WTC11 (cell line): ENCODE results near the gene MTTP. TPM values are rescaled to one million over a fixed set of nuclear protein-coding genes. Genes with fewer than 3 reads are reported as not detected.

Source experiments
- ATAC-seq: fragments of 200-7000 bp; cut with Tn5 transposase; 2 replicates; pipeline ENCODE4 v1.10.0; 2021; ENCODE audit warnings: mild to moderate bottlenecking, moderate library complexity
- CTCF ChIA-PET: fragments of 300-600 bp; sonication (Branson Sonifier 250); formaldehyde crosslinking; loops from one replicate; lab custom pipeline; 2021; ENCODE audit warnings: antibody characterized with exemption; lab: Charles Lee
- POLR2A ChIA-PET: fragments of 350-600 bp; sonication (Branson Sonifier 250); formaldehyde crosslinking; loops from one replicate; lab custom pipeline; 2021; ENCODE audit warnings: antibody characterized with exemption; lab: Charles Lee
- DNase-seq: peaks from one replicate; pipeline ENCODE4 v3.0.0; 2021; ENCODE audit warnings: low spot score
- H3K27ac Mint-ChIP-seq: 2 replicates; pipeline ENCODE4 v1.8.0; 2021; ENCODE audit warnings: mixed read lengths
- H3K27me3 Mint-ChIP-seq: 2 replicates; pipeline ENCODE4 v1.8.0; 2021; ENCODE audit warnings: low read depth, mild to moderate bottlenecking, moderate library complexity, mixed read lengths
- H3K36me3 Mint-ChIP-seq: 2 replicates; pipeline ENCODE4 v1.8.0; 2021; ENCODE audit warnings: mixed read lengths
- H3K4me1 Mint-ChIP-seq: 2 replicates; pipeline ENCODE4 v1.8.0; 2022; ENCODE audit warnings: mixed read lengths
- H3K4me3 Mint-ChIP-seq: 2 replicates; pipeline ENCODE4 v1.8.0; 2021; ENCODE audit warnings: mild to moderate bottlenecking, moderate library complexity, mixed read lengths
- H3K9me3 Mint-ChIP-seq: 2 replicates; pipeline ENCODE4 v1.8.0; 2021; ENCODE audit warnings: mixed read lengths
- FOXJ3 ChIP-seq: sonication (generic); formaldehyde crosslinking; IDR thresholded peaks from 2 replicates; pipeline ENCODE4 v1.9.0; 2021; ENCODE audit warnings: missing genetic modification reagents, mild to moderate bottlenecking, borderline replicate concordance
- FOXP1 ChIP-seq: sonication (generic); formaldehyde crosslinking; IDR thresholded peaks from 2 replicates; pipeline ENCODE4 v1.8.0; 2022; ENCODE audit warnings: missing genetic modification reagents, mild to moderate bottlenecking, moderate library complexity, borderline replicate concordance
- KAT7 ChIP-seq: sonication (generic); formaldehyde crosslinking; IDR thresholded peaks from 2 replicates; pipeline ENCODE4 v1.8.1; 2023; ENCODE audit warnings: missing genetic modification reagents, mild to moderate bottlenecking, borderline replicate concordance
- NFYB ChIP-seq: sonication (generic); formaldehyde crosslinking; conservative IDR thresholded peaks from 2 replicates; pipeline ENCODE4 v1.8.0; 2022; ENCODE audit warnings: low read depth, missing genetic modification reagents
- NR1H2 ChIP-seq: sonication (generic); formaldehyde crosslinking; IDR thresholded peaks from 2 replicates; pipeline ENCODE4 v1.9.0; 2021; ENCODE audit warnings: mild to moderate bottlenecking, moderate library complexity, missing genetic modification reagents
- PRRX2 ChIP-seq: fragments of 250-450 bp; sonication (Bioruptor Pico); IDR thresholded peaks from 2 replicates; pipeline ENCODE4 v1.8.0; 2021; ENCODE audit warnings: mild to moderate bottlenecking
- RORB ChIP-seq: fragments of 250-450 bp; sonication (Bioruptor Pico); IDR thresholded peaks from 2 replicates; pipeline ENCODE4 v1.9.0; 2021; ENCODE audit warnings: mild to moderate bottlenecking
- SP1 ChIP-seq: sonication (generic); formaldehyde crosslinking; conservative IDR thresholded peaks from 2 replicates; pipeline ENCODE4 v1.8.1; 2022; ENCODE audit warnings: missing genetic modification reagents
- ZNF121 ChIP-seq: sonication (generic); formaldehyde crosslinking; IDR thresholded peaks from 2 replicates; pipeline ENCODE4 v1.8.0; 2023; ENCODE audit warnings: missing genetic modification reagents
- ZNF423 ChIP-seq: fragments of 250-450 bp; sonication (Bioruptor Pico); IDR thresholded peaks from 2 replicates; pipeline ENCODE4 v2.1.2; 2022; ENCODE audit warnings: mild to moderate bottlenecking, moderate library complexity
- total RNA-seq: library from RNA; stranded (reverse); gene quantifications from 3 replicates; pipeline ENCODE4 v1.2.3, GENCODE V29; 2021
- TF ChIP-seq, protein P1 (sequence below): fragments of 250-450 bp; sonication (Bioruptor Pico); IDR thresholded peaks from 2 replicates; pipeline ENCODE4 v1.9.0; 2021; ENCODE audit warnings: mild to moderate bottlenecking
- TF ChIP-seq, protein P2 (sequence below): fragments of 250-450 bp; sonication (Bioruptor Pico); IDR thresholded peaks from 2 replicates; pipeline ENCODE4 v1.9.0; 2021; ENCODE audit warnings: mild to moderate bottlenecking
- TF ChIP-seq, protein P3 (sequence below): sonication (generic); formaldehyde crosslinking; IDR thresholded peaks from 2 replicates; pipeline ENCODE4 v1.8.1; 2023; ENCODE audit warnings: mild to moderate bottlenecking, missing genetic modification reagents
- TF ChIP-seq, protein P4 (sequence below): sonication (generic); formaldehyde crosslinking; IDR thresholded peaks from 2 replicates; pipeline ENCODE4 v1.8.1; 2023; ENCODE audit warnings: mild to moderate bottlenecking, moderate library complexity, missing genetic modification reagents
- TF ChIP-seq, protein P5 (sequence below): sonication (generic); formaldehyde crosslinking; IDR thresholded peaks from 2 replicates; pipeline ENCODE4 v1.8.0; 2022; ENCODE audit warnings: mild to moderate bottlenecking, missing genetic modification reagents
- TF ChIP-seq, protein P6 (sequence below): fragments of 250-450 bp; sonication (Bioruptor Pico); IDR thresholded peaks from 2 replicates; pipeline ENCODE4 v1.9.0; 2021; ENCODE audit warnings: moderate library complexity, mild to moderate bottlenecking, inconsistent platforms, borderline replicate concordance
- TF ChIP-seq, protein P7 (sequence below): sonication (generic); formaldehyde crosslinking; IDR thresholded peaks from 2 replicates; pipeline ENCODE4 v1.8.1; 2023; ENCODE audit warnings: mild to moderate bottlenecking, missing genetic modification reagents, moderate library complexity
- TF ChIP-seq, protein P8 (sequence below): sonication (generic); formaldehyde crosslinking; IDR thresholded peaks from 2 replicates; pipeline ENCODE4 v1.8.0; 2022; ENCODE audit warnings: missing genetic modification reagents

Gene MTTP
- total RNA-seq, 1 experiment from 2014 or later, result 0.26 TPM

DNA sequence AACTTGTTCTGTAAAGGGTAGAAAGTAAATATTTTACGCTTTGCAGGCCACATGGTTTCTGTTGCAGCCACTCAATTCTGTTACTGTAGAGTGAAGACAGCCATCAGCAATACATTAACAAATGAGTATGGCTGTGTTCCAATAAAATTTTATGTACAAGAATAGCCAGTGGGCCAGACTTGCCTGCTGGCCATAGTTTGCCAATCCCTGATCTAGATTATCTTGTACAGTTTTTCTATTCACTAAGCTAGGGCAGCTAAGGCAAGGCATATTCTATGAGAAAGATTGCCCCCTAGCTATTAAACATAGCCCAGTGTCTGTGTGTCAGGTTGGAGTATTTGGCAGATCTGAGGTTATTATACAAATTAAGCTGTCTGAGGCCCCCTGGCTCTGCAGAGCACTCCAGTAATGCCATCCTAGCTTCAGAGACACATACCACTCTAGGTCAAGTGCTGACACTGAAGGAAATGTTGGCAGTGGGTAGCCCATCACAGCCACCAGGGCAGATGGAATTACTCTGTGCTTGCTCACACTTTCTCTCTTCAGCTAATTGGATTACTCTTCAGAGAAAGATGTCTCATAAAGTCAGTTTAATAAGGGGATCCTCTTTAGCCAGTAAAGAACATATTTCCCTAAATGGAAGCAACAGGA is 40.7 kb downstream of the MTTP start (continued):
- TF ChIP-seq, protein P1, sequence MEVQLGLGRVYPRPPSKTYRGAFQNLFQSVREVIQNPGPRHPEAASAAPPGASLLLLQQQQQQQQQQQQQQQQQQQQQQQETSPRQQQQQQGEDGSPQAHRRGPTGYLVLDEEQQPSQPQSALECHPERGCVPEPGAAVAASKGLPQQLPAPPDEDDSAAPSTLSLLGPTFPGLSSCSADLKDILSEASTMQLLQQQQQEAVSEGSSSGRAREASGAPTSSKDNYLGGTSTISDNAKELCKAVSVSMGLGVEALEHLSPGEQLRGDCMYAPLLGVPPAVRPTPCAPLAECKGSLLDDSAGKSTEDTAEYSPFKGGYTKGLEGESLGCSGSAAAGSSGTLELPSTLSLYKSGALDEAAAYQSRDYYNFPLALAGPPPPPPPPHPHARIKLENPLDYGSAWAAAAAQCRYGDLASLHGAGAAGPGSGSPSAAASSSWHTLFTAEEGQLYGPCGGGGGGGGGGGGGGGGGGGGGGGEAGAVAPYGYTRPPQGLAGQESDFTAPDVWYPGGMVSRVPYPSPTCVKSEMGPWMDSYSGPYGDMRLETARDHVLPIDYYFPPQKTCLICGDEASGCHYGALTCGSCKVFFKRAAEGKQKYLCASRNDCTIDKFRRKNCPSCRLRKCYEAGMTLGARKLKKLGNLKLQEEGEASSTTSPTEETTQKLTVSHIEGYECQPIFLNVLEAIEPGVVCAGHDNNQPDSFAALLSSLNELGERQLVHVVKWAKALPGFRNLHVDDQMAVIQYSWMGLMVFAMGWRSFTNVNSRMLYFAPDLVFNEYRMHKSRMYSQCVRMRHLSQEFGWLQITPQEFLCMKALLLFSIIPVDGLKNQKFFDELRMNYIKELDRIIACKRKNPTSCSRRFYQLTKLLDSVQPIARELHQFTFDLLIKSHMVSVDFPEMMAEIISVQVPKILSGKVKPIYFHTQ (CRISPR knock-in tag), result no peak
- TF ChIP-seq PRRX2 (CRISPR knock-in tag), result no peak
- TF ChIP-seq, protein P2, sequence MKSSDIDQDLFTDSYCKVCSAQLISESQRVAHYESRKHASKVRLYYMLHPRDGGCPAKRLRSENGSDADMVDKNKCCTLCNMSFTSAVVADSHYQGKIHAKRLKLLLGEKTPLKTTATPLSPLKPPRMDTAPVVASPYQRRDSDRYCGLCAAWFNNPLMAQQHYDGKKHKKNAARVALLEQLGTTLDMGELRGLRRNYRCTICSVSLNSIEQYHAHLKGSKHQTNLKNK (CRISPR knock-in tag), result no peak
- TF ChIP-seq, protein P3, sequence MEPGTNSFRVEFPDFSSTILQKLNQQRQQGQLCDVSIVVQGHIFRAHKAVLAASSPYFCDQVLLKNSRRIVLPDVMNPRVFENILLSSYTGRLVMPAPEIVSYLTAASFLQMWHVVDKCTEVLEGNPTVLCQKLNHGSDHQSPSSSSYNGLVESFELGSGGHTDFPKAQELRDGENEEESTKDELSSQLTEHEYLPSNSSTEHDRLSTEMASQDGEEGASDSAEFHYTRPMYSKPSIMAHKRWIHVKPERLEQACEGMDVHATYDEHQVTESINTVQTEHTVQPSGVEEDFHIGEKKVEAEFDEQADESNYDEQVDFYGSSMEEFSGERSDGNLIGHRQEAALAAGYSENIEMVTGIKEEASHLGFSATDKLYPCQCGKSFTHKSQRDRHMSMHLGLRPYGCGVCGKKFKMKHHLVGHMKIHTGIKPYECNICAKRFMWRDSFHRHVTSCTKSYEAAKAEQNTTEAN (CRISPR knock-in tag), result no peak
- TF ChIP-seq, protein P4, sequence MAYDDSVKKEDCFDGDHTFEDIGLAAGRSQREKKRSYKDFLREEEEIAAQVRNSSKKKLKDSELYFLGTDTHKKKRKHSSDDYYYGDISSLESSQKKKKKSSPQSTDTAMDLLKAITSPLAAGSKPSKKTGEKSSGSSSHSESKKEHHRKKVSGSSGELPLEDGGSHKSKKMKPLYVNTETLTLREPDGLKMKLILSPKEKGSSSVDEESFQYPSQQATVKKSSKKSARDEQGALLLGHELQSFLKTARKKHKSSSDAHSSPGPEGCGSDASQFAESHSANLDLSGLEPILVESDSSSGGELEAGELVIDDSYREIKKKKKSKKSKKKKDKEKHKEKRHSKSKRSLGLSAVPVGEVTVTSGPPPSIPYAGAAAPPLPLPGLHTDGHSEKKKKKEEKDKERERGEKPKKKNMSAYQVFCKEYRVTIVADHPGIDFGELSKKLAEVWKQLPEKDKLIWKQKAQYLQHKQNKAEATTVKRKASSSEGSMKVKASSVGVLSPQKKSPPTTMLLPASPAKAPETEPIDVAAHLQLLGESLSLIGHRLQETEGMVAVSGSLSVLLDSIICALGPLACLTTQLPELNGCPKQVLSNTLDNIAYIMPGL (CRISPR knock-in tag), result no peak

DNA sequence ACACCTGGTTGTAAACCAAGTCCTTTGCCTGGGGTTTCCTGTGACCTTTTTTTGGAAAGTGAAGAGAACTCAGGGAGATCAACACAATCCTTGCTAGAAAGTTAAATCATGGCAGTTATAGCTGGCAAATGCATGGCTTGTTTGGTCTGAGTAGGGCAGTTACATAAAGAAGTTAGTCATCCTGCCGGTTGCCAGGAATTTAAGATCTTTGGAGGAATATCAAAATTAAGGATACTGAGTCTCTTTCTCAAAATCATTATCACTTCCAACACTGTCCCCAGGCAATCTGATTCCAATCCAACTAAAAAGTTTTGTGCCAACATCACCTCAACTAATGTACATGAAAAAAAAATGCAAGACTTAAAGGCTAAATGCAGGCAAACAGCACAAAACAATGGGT is 42.8 kb downstream of the MTTP start:
- ATAC-seq (no peak), DNase-seq (no peak)
- POLR2A ChIA-PET, result no interaction called here
- CTCF ChIA-PET, result no interaction called here
- H3K36me3 Mint-ChIP-seq, result no peaks in the 10 kb centered on the region
- H3K4me1 Mint-ChIP-seq, result no peaks in the 10 kb centered on the region; the same call in 1 of the 2 replicates
- no peak overlapping the region for H3K27ac Mint-ChIP-seq
- H3K27me3 Mint-ChIP-seq, result no peaks in the 10 kb centered on the region
- no peak overlapping the region for H3K4me3 Mint-ChIP-seq
- H3K9me3 Mint-ChIP-seq, result no peaks in the 10 kb centered on the region
- TF ChIP-seq ZNF121 (CRISPR knock-in tag) (no peak), PRRX2 (CRISPR knock-in tag) (no peak), NR1H2 (no peak), ZNF423 (CRISPR knock-in tag) (no peak), RORB (CRISPR knock-in tag) (no peak), FOXP1 (CRISPR knock-in tag) (no peak), KAT7 (CRISPR knock-in tag) (no peak), SP1 (no peak), FOXJ3 (CRISPR knock-in tag) (no peak), NFYB (no peak)
- TF ChIP-seq, protein P5, sequence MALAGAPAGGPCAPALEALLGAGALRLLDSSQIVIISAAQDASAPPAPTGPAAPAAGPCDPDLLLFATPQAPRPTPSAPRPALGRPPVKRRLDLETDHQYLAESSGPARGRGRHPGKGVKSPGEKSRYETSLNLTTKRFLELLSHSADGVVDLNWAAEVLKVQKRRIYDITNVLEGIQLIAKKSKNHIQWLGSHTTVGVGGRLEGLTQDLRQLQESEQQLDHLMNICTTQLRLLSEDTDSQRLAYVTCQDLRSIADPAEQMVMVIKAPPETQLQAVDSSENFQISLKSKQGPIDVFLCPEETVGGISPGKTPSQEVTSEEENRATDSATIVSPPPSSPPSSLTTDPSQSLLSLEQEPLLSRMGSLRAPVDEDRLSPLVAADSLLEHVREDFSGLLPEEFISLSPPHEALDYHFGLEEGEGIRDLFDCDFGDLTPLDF (CRISPR knock-in tag), result no peak
- TF ChIP-seq, protein P4 (CRISPR knock-in tag), result no peak
- TF ChIP-seq, protein P6, sequence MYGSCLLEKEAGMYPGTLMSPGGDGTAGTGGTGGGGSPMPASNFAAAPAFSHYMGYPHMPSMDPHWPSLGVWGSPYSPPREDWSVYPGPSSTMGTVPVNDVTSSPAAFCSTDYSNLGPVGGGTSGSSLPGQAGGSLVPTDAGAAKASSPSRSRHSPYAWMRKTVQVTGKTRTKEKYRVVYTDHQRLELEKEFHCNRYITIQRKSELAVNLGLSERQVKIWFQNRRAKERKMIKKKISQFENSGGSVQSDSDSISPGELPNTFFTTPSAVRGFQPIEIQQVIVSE, result no peak
- TF ChIP-seq, protein P7, sequence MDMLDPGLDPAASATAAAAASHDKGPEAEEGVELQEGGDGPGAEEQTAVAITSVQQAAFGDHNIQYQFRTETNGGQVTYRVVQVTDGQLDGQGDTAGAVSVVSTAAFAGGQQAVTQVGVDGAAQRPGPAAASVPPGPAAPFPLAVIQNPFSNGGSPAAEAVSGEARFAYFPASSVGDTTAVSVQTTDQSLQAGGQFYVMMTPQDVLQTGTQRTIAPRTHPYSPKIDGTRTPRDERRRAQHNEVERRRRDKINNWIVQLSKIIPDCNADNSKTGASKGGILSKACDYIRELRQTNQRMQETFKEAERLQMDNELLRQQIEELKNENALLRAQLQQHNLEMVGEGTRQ (CRISPR knock-in tag), result no peak
- TF ChIP-seq, protein P8, sequence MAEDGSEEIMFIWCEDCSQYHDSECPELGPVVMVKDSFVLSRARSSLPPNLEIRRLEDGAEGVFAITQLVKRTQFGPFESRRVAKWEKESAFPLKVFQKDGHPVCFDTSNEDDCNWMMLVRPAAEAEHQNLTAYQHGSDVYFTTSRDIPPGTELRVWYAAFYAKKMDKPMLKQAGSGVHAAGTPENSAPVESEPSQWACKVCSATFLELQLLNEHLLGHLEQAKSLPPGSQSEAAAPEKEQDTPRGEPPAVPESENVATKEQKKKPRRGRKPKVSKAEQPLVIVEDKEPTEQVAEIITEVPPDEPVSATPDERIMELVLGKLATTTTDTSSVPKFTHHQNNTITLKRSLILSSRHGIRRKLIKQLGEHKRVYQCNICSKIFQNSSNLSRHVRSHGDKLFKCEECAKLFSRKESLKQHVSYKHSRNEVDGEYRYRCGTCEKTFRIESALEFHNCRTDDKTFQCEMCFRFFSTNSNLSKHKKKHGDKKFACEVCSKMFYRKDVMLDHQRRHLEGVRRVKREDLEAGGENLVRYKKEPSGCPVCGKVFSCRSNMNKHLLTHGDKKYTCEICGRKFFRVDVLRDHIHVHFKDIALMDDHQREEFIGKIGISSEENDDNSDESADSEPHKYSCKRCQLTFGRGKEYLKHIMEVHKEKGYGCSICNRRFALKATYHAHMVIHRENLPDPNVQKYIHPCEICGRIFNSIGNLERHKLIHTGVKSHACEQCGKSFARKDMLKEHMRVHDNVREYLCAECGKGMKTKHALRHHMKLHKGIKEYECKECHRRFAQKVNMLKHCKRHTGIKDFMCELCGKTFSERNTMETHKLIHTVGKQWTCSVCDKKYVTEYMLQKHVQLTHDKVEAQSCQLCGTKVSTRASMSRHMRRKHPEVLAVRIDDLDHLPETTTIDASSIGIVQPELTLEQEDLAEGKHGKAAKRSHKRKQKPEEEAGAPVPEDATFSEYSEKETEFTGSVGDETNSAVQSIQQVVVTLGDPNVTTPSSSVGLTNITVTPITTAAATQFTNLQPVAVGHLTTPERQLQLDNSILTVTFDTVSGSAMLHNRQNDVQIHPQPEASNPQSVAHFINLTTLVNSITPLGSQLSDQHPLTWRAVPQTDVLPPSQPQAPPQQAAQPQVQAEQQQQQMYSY, result no peak
